NB4 (cell line): Measurements from ENCODE around the gene SPATA46.

Source experiments
- DNase-seq: peaks from one replicate; pipeline ENCODE4 v3.0.0; 2010; ENCODE audit warnings: low read depth
- H3K4me3 ChIP-seq: one replicate; pipeline ENCODE4 v1.5.1; 2011; ENCODE audit warnings: mild to moderate bottlenecking, low read depth, low read length, moderate library complexity
- CTCF ChIP-seq: IDR thresholded peaks from one replicate; pipeline ENCODE4 v1.5.1; 2012; ENCODE audit warnings: low read depth, low read length
- MAX ChIP-seq: IDR thresholded peaks from 2 replicates; pipeline ENCODE4 v1.6.1; 2011; ENCODE audit warnings: low read depth, low read length
- MYC ChIP-seq: IDR thresholded peaks from 2 replicates; pipeline ENCODE4 v1.6.1; 2011; ENCODE audit warnings: low read depth, low read length
- POLR2A ChIP-seq: IDR thresholded peaks from 2 replicates; pipeline ENCODE4 v1.6.1; 2011; ENCODE audit warnings: mild to moderate bottlenecking; ENCODE audit not compliant: insufficient read length; ENCODE audit errors: extremely low read depth

SPATA46 gene

GRCh38 chr1:162373072-162373427 is 3.6 kb downstream of the SPATA46 start:
- H3K4me3 ChIP-seq: no peak overlapping the region
- TF ChIP-seq CTCF (no peak), MAX (no peak), POLR2A (no peak), MYC (no peak)
- DNase-seq: no peak

GRCh38 chr1:162372159-162373071 is 4.2 kb downstream of the SPATA46 start:
- TF ChIP-seq MYC (no peak), CTCF (no peak), POLR2A (no peak), MAX (no peak)
- H3K4me3 ChIP-seq: no peak overlapping the region
- DNase-seq: no peak

GRCh38 chr1:162371611-162372010 is 5.0 kb downstream of the SPATA46 start:
- TF ChIP-seq MYC: no peak
- TF ChIP-seq CTCF: no peak
- TF ChIP-seq MAX: no peak
- no peak for TF ChIP-seq POLR2A
- no peak for DNase-seq
- H3K4me3 ChIP-seq: no peak overlapping the region

GRCh38 chr1:162370721-162371120 is 5.9 kb downstream of the SPATA46 start:
- TF ChIP-seq POLR2A: no peak
- no peak for TF ChIP-seq MYC
- TF ChIP-seq CTCF: no peak
- TF ChIP-seq MAX: no peak
- no peak overlapping the region for H3K4me3 ChIP-seq
- no peak for DNase-seq

GRCh38 chr1:162370161-162370560 is 6.5 kb downstream of the SPATA46 start:
- no peak overlapping the region for H3K4me3 ChIP-seq
- TF ChIP-seq POLR2A (no peak), MYC (no peak), CTCF (no peak)
- no peak for DNase-seq

GRCh38 chr1:162369571-162369970 is 7.1 kb downstream of the SPATA46 start:
- no peak for TF ChIP-seq CTCF
- TF ChIP-seq MAX: no peak
- TF ChIP-seq MYC: no peak
- no peak for TF ChIP-seq POLR2A
- no peak for DNase-seq
- H3K4me3 ChIP-seq: no peak overlapping the region
